HG03060 (cell line): ENCODE results near the gene GP2.

ENCODE experiments used
- ATAC-seq: cut with Tn5 transposase; IDR thresholded peaks from one replicate; pipeline ENCODE4 v1.9.1; 2021; ENCODE audit warnings: low read depth, moderate number of reproducible peaks; ENCODE audit not compliant: unreplicated experiment

The GP2 gene

GRCh38 chr16:20308266-20308665 is 19.0 kb downstream of the GP2 start:
- ATAC-seq = no peak

- ATAC-seq = no peak
These were observed 19.5 kb downstream of the GP2 start for GRCh38 chr16:20307791-20308190.

- ATAC-seq = no peak
These were observed 20.1 kb downstream of the GP2 start for GRCh38 chr16:20307240-20307671.

GRCh38 chr16:20306401-20306800 is 20.9 kb downstream of the GP2 start:
- ATAC-seq = no peak

- ATAC-seq = no peak
These were observed 24.3 kb downstream of the GP2 start for GRCh38 chr16:20303012-20303411.

- no peak for ATAC-seq
These were observed 24.9 kb downstream of the GP2 start for GRCh38 chr16:20302389-20302788.

GRCh38 chr16:20301840-20302239 is 25.5 kb downstream of the GP2 start:
- ATAC-seq = no peak

- ATAC-seq = no peak
These were observed 26.8 kb downstream of the GP2 start for GRCh38 chr16:20300312-20301097.

- no peak for ATAC-seq
These were observed 28.9 kb downstream of the GP2 start for GRCh38 chr16:20298452-20298851.

- ATAC-seq = no peak
These were observed 35.8 kb downstream of the GP2 start for GRCh38 chr16:20291208-20292206.

- ATAC-seq = no peak
These were observed 37.7 kb downstream of the GP2 start for GRCh38 chr16:20289571-20289970.

- ATAC-seq = no peak
These were observed 41.3 kb downstream of the GP2 start for GRCh38 chr16:20285993-20286499.

- no peak for ATAC-seq
These were observed 47.1 kb downstream of the GP2 start for GRCh38 chr16:20280259-20280658.

GRCh38 chr16:20271893-20272292 is 55.4 kb downstream of the GP2 start:
- ATAC-seq = no peak

GRCh38 chr16:20268409-20268808 is 58.9 kb downstream of the GP2 start:
- ATAC-seq = no peak

- ATAC-seq = no peak
These were observed 62.3 kb downstream of the GP2 start for GRCh38 chr16:20265019-20265418.

- no peak for ATAC-seq
These were observed 64.0 kb downstream of the GP2 start for GRCh38 chr16:20263138-20263855.

GRCh38 chr16:20262248-20262647 is 65.1 kb downstream of the GP2 start:
- no peak for ATAC-seq

GRCh38 chr16:20260215-20261009 is 66.9 kb downstream of the GP2 start:
- ATAC-seq = no peak
